SK-N-MC (cell line): Measurements from ENCODE around the gene SNRNP27.

Experiments used
- EZH2 ChIP-seq: fragments of 200-600 bp; sonication (generic); IDR thresholded peaks from one replicate; pipeline ENCODE4 v1.6.1; 2017; ENCODE audit warnings: antibody characterized with exemption
- POLR2AphosphoS5 ChIP-seq: IDR thresholded peaks from 2 replicates; pipeline ENCODE4 v1.6.1; 2012; ENCODE audit warnings: mild to moderate bottlenecking, low read depth, low read length, borderline replicate concordance

DNA sequence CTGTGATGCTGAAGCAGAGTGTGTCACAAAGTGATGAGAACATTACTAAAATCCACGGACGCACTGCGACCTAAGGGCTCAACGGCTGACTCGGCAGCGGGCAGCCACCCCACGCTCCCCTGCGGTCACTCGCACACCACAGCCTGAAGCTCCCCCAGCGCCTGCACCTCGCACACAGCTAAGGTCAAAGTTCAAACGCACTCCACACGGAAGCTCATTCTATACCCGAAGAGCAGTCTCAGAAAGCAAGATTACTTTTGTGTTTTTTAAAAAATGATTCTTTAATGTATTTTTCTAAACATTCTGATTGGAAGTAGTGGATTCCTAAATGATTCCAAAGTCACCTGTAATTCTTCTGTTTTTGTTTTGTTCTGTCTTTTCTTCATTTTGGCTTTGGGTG lies 46.0 kb downstream of the SNRNP27 start:
- TF ChIP-seq POLR2AphosphoS5 (no peak), EZH2 (no peak)
